GM19043 (cell line): ENCODE results near the gene ADAM23.
"Not testable (repeated sequence)": the region's sequence is repeated elsewhere in the genome, so short reads cannot be mapped to it uniquely, and the experiment has no call there.

Experiments used
- ATAC-seq: cut with Tn5 transposase; IDR thresholded peaks from one replicate; pipeline ENCODE4 v1.9.1; 2021; ENCODE audit warnings: low read depth; ENCODE audit not compliant: unreplicated experiment

The ADAM23 gene

DNA sequence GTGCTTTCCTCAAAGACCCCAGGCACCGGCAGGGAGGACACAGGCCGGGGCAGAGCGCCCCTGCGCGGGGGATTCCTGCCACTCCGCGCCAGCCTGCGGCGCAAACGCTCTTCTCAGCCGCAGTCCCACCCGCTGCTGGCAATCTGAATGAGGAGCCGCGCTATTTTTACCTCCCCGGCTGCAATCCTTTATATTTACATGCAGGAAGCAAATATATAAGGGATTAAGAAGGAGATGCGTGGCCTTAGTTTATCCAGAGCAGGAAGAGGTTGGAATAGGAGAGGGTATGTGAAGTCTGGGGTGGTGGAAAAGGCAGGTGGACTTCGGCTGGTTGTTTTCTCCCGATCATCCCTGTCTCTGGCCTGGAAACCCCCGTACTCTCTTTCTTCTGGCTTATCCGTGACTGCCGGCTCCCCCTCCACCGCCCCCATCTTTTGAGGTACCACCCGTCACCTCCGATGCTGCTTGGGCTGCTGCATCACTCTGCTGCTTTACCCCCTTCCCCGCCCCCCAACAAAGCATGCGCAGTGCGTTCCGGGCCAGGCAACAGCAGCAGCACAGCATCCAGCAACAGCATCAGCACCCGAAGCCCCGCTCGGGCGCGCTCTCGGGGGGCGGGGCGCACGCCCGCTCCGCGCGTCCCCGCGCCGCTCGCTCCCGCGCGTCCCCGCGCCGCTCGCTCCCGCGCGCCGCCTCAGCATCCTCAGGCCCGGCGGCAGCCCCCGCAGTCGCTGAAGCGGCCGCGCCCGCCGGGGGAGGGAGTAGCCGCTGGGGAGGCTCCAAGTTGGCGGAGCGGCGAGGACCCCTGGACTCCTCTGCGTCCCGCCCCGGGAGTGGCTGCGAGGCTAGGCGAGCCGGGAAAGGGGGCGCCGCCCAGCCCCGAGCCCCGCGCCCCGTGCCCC lies at the start of gene ADAM23:
ADAM23 (plus strand) TSS at position 700 of the 902 bp plus-strand sequence. CDS start 335 bp downstream, outside the sequence.
- peak; percentile 37 for ATAC-seq

GRCh38 chr2:206396211-206396610 lies 47.1 kb upstream of the ADAM23 start:
- no peak for ATAC-seq

DNA sequence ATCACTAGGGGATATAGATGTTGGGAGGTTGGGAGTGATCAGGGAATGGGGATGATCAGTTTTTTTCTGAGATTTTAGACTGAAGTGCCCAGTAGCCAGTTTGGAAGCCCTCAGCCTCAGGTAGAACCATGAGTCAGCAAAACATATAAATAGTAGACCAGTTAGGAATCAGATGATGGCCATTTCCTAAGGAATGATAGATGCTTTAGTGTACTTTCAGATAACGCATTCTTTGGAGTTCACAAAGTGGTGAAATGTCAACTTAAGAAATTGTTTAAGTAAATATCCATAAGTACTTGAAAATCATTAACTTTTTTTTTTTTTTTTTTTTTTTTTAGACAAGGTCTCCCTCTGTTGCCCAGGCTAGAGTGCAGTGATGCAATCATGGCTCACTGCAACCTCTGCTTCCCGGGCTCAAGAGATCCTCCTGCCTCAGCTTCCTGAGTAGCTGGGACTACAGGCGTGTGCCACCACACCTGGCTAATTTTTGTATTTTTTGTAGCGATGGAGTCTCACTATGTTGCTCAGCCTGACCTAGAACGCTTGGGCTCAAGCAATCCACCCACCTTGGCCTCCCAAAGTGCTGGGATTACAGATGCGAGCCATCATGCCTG lies 40.3 kb upstream of the ADAM23 start:
- ATAC-seq = not testable (repeated sequence)

- ATAC-seq = peak; percentile 75
These were observed 34.7 kb upstream of the ADAM23 start for GRCh38 chr2:206408323-206409320.

DNA sequence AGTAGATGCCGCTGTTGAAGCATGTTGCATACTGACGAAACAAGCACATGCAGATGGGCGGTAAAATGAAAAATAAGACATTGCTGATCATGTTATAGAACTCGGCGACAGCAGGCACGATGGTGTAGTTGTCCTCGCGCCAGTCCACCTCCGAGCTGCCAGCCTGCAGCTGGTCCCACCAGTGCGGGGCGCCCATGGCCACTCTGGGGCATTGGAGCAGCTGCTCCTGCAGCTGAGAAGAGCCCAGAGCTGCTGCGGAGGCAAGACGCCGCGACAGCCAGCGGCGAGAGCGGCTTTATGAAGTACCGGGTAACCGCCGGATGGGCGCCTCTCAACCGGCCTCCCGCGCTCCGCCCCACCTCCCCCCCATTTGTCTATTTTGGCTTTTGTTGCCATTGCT lies 32.6 kb upstream of the ADAM23 start:
- ATAC-seq = no peak

DNA sequence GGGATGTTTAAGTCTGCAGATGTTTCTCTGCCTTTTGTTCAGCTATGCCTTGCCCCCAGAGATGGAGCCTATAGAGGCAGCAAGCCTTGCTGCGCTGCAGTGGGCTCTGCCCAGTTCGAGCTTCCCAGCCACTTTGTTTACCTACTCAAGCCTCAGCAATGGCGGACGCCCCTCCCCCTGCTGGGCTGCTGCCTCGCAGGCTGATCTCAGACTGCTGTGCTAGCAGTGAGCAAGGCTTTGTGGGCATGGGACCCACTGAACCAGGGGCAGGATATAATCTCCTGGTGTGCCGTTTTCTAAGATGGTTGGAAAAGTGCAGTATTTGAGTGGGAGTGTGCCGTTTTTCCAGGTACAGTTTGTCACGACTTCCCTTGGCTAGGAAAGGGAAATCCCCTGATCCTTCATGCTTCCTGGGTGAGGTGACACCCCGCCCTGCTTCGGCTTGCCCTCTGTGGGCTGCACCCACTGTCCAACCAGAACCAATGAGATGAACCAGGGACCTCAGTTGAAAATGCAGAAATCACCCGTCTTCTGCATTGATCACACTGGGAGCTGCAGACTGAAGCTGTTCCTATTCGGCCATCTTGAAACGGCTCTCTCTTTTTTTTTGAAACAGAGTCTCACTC lies 27.6 kb upstream of the ADAM23 start:
- ATAC-seq = no peak

GRCh38 chr2:206418968-206419367 lies 24.4 kb upstream of the ADAM23 start:
- ATAC-seq = no peak

GRCh38 chr2:206420721-206421120 lies 22.6 kb upstream of the ADAM23 start:
- ATAC-seq = no peak

- ATAC-seq = no peak
These were observed 20.8 kb upstream of the ADAM23 start for GRCh38 chr2:206422493-206422892.

- ATAC-seq = no peak
These were observed 20.2 kb upstream of the ADAM23 start for GRCh38 chr2:206423147-206423546.

- no peak for ATAC-seq
These were observed 19.2 kb upstream of the ADAM23 start for GRCh38 chr2:206424134-206424533.

DNA sequence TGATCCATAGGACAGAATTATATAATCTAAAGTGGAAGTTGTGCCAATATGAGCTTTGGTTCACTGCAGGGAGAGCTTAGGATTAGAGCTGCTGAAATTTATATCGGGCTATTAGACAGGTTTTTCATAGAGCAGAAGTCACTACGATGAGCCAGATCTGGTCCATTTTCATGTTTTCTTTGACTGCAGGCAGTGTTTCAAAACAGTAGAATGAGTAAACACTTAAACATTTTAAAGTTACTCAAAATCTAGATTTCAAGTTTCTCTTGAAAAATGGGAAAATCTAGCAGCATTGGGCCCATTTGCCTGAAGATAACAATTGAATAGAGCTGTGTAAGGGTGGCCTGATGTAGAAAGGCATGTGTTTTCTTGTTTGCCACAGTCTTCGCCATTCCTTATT lies 14.5 kb upstream of the ADAM23 start:
- no peak for ATAC-seq

DNA sequence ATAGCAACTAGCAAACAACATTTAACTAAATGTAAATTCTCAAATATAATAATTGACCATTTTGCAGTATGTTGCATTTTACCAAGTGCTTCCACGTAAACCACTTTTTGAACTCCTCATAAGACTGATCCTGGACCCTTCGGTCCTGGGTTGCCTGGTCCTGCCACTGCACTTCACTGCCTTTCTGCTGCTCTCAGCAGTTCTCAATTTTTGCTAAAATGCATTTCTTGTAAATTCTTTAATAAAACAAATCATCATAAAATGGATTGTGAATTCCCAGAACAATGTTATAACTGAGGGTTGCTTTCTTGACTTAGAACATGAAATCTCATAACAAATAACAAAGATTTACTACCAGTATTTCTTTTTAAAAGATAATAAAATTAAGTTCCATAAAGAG lies 12.9 kb upstream of the ADAM23 start:
- no peak for ATAC-seq

DNA sequence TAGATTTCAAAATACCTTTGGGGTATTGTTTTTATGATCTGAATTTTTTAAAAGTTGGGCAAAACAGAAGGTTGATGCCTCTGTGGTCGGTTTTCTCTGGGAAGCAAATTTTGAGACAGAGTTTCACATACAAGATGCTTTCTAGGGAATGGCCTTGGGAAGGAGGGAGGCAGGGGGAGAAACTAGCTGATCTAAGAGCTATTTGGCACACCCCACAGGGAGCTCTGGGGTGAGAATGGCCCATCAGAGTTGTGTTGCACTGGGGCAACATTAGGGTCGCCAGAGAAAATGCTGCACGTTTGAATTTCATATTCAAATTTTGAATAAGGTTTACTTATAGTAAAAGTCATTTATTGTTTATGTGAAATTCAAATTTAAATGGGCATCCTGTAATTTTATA lies 11.9 kb upstream of the ADAM23 start:
- ATAC-seq = no peak

DNA sequence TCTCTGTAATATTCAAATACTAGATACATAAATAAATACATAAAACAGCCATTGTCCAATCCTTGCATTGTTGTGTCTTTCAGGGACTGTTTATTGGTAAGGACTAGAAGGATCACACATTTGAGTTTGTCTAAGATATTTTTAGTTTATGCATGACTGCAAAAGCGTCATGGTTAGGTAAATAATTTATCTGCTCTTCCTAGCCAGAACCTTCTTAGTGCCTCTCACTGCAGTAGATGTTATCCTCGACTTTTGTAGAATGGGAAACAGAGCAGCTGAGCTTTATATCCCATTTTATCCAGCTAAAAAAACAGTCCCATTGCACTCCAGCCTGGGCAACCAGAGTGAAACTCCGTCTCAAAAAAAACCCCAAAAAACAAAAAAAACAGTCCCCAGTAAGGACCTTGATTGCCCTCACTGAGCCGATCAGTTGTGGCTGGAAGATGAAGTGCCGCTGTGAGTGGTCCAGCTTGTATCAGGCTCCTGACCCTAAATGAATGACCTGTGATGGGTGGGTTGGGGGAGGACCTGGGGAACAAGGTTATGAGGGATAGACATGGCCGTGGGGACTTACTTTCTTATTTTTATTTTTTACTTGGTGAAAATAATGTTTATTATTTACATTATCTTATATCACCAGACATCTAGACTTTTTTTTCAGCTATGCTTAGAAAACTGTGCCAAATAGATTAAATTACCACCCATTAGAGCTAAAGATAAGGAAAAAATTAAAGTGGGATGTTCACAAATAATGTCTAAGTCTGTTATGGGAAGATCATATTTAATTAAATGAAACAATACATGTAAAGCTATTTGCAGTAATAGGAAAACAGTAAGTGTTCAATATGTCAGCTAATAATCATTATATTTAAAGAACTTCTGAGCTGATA lies 10.9 kb upstream of the ADAM23 start:
- ATAC-seq = no peak

- no peak for ATAC-seq
These were observed 10.1 kb upstream of the ADAM23 start for GRCh38 chr2:206433190-206433589.

- no peak for ATAC-seq
These were observed 9.6 kb upstream of the ADAM23 start for GRCh38 chr2:206433686-206434085.

GRCh38 chr2:206435742-206436141 lies 7.6 kb upstream of the ADAM23 start:
- ATAC-seq = no peak

GRCh38 chr2:206438196-206438724 lies 5.1 kb upstream of the ADAM23 start:
- ATAC-seq = no peak
